Gastrocnemius medialis (tissue), 4 donors: ENCODE results near the gene MPC1. TPM values are rescaled to one million over a fixed set of nuclear protein-coding genes. Genes with fewer than 3 reads are reported as not detected.
"Not testable (repeated sequence)": the region's sequence is repeated elsewhere in the genome, so short reads cannot be mapped to it uniquely, and the experiment has no call there.

Source experiments
- ATAC-seq, 2 donors: fragments of 150-250 bp; one replicate each; pipeline ENCODE4 v1.9.1; 2016
- DNase-seq, 2 donors: peaks; one replicate each; pipeline ENCODE4 v3.0.0-alpha.2; 2019
- H3K27ac ChIP-seq, 4 donors: fragments of 200-600 bp; sonication (generic); 1 replicate in 1 of 4; 2 replicates in 3 of 4; pipeline ENCODE4 v1.5.1; 2016 to 2018; ENCODE audit warnings: mild to moderate bottlenecking in 2 of 4, moderate library complexity in 1 of 4
- H3K27me3 ChIP-seq, 3 donors: fragments of 200-600 bp; sonication (generic) in 2 of 3; 1 replicate in 1 of 3; 2 replicates in 2 of 3; pipeline versions ENCODE4 v1.5.1 to v1.6.0; 2016 to 2019; ENCODE audit warnings: mild to moderate bottlenecking in 1 of 3, moderate library complexity in 1 of 3
- H3K36me3 ChIP-seq, 2 donors: fragments of 200-600 bp; sonication (generic) in 1 of 2; one replicate each; pipeline ENCODE4 v1.5.1; 2017 to 2018
- H3K4me1 ChIP-seq, 2 donors: fragments of 200-600 bp; sonication (generic) in 1 of 2; one replicate each; pipeline ENCODE4 v1.5.1; 2016 to 2017; ENCODE audit warnings: mild to moderate bottlenecking in 2 of 2
- H3K4me3 ChIP-seq, 4 donors: fragments of 200-600 bp; sonication (generic) in 3 of 4; 1 replicate in 1 of 4; 2 replicates in 3 of 4; pipeline ENCODE4 v1.5.1; 2016 to 2019; ENCODE audit warnings: mild to moderate bottlenecking in 2 of 4
- H3K9me3 ChIP-seq, 3 donors: fragments of 200-600 bp; sonication (generic) in 2 of 3; 1 replicate in 1 of 3; 2 replicates in 2 of 3; pipeline ENCODE4 v1.5.1; 2016 to 2019
- POLR2A ChIP-seq, 2 donors: fragments of 450-650 bp; IDR thresholded peaks; one replicate each; pipeline ENCODE4 v1.6.1; 2017; ENCODE audit warnings: antibody characterized with exemption in 2 of 2, mild to moderate bottlenecking in 2 of 2, moderate library complexity in 2 of 2
- in situ Hi-C, 4 donors: fragments of 200-750 bp; cut with MboI; loops; one replicate each; pipeline versions ENCODE4 v1.15.0 to v1.8.0; 2017; ENCODE audit warnings: low sequenced_read_pairs in 4 of 4
- intact Hi-C: fragments of 100-400 bp; cut with DNase I; formaldehyde crosslinking; loops from one replicate; pipeline ENCODE4 v1.15.1; 2023; ENCODE audit warnings: low total_unique reads
- total RNA-seq, 4 donors: library from RNA; depleted of rRNA; stranded (reverse); fragments of >200 nt; gene quantifications; one replicate each; pipeline versions ENCODE4 v1.1.0 to v1.2.3, GENCODE V29; 2016
- TF ChIP-seq, protein P1 (sequence below), 5 experiments: fragments of 450-650 bp in 3 of 5; fragments of 200-600 bp in 2 of 5; sonication (generic) in 2 of 5; IDR thresholded peaks in 4 of 5; conservative IDR thresholded peaks in 1 of 5; 1 replicate in 4 of 5; 2 replicates in 1 of 5; pipeline ENCODE4 v1.5.1; 2016 to 2019; ENCODE audit warnings: antibody characterized with exemption in 5 of 5, mild to moderate bottlenecking in 3 of 5, moderate library complexity in 3 of 5

The MPC1 gene
- total RNA-seq, 4 donors from 2014 or later, result 75.0 to 127 (median 97.4) TPM

DNA sequence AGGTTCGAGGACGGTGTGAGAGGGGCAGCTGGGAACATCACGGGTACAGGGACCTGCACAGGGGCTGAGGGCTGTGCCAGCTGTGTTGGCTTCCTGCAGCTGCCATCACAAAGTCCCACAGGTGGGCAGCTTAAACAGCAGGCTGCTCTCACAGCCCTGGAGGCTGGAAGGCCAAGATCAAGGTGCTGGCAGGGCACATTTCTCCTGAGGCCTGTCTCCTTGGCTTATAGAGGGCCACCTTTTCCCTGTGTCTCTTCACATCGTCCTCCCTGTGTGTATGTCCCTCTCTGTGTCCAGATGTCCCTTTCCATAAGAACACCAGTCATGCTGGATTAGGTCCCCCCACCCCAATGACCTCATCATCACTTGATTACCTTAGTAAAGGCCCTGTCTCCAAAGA lies 15.1 kb upstream of the MPC1 start:
- intact Hi-C loops, result no loop called here
- DNase-seq (no peak), ATAC-seq (no peak)
- no peaks in the 10 kb centered on the region for H3K36me3 ChIP-seq
- no peaks in the 10 kb centered on the region for H3K9me3 ChIP-seq
- H3K4me3 ChIP-seq, result no peak overlapping the region
- peaks cover 4 to 7% of the 10 kb centered on the region in 2 donors for H3K4me1 ChIP-seq
- H3K27ac ChIP-seq, result no peak overlapping the region
- TF ChIP-seq, protein P1, sequence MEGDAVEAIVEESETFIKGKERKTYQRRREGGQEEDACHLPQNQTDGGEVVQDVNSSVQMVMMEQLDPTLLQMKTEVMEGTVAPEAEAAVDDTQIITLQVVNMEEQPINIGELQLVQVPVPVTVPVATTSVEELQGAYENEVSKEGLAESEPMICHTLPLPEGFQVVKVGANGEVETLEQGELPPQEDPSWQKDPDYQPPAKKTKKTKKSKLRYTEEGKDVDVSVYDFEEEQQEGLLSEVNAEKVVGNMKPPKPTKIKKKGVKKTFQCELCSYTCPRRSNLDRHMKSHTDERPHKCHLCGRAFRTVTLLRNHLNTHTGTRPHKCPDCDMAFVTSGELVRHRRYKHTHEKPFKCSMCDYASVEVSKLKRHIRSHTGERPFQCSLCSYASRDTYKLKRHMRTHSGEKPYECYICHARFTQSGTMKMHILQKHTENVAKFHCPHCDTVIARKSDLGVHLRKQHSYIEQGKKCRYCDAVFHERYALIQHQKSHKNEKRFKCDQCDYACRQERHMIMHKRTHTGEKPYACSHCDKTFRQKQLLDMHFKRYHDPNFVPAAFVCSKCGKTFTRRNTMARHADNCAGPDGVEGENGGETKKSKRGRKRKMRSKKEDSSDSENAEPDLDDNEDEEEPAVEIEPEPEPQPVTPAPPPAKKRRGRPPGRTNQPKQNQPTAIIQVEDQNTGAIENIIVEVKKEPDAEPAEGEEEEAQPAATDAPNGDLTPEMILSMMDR (IDR thresholded peaks at IDR 0.05 in 4 of 5, conservative IDR thresholded peaks at IDR 0.05 in 1 of 5), result no peak
- no peak for TF ChIP-seq POLR2A (IDR thresholded peaks at IDR 0.05)
- H3K27me3 ChIP-seq, result no peaks in the 10 kb centered on the region
- in situ Hi-C loops, result no loop called here

DNA sequence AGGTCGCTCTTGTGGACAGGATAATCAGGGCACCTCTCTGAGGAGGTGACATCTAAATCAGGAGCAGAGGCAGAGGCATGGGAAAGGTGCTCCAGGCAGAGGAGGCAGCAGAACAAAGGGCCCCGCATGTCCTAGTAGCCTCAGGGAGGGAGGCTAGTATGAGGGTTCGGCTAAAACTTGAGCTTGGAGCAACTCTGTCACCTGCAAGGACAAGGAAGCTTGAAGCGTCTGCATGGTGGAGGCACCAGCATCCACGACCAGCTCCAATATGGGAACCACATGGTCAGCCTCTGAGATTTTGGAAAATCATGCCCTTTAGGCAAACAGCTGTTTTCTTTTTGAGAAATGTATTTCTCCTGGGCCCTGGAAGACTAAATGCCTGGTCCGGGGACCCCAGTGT lies 13.0 kb upstream of the MPC1 start:
- in situ Hi-C loops, result no loop called here
- TF ChIP-seq POLR2A (IDR thresholded peaks at IDR 0.05), result no peak
- TF ChIP-seq, protein P1 (IDR thresholded peaks at IDR 0.05 in 4 of 5, conservative IDR thresholded peaks at IDR 0.05 in 1 of 5), result no peak
- no peaks in the 10 kb centered on the region for H3K9me3 ChIP-seq
- H3K4me3 ChIP-seq, result no peak overlapping the region
- intact Hi-C loops, result no loop called here
- H3K27ac ChIP-seq, result no peak overlapping the region
- no peak for DNase-seq
- peaks cover 4 to 7% of the 10 kb centered on the region in 2 donors for H3K4me1 ChIP-seq
- ATAC-seq, result no peak
- no peaks in the 10 kb centered on the region for H3K36me3 ChIP-seq
- H3K27me3 ChIP-seq, result no peaks in the 10 kb centered on the region

DNA sequence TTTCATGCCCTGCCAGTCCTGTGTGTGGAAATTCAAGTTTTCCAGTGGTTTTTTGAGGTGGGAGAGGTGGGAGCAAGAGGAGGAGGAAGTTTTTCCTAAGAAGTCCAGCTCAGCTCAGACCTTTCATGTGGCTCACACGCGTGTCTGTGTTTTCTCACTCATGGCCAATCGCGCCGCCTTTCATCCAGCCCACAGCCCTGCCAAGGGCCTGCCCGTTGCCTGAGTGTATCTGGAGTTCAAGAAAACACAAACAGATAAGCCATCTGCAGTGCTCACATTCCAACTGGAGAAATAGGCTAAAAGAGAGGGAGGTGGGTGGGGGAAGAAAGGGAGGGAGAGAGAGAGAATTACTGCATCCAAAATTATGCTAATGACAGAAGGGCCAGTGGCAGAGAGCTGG lies 12.6 kb upstream of the MPC1 start:
- in situ Hi-C loops, result no loop called here
- H3K27me3 ChIP-seq, result no peaks in the 10 kb centered on the region
- ATAC-seq (no peak), DNase-seq (no peak)
- no peak overlapping the region for H3K27ac ChIP-seq
- no peaks in the 10 kb centered on the region for H3K36me3 ChIP-seq
- TF ChIP-seq POLR2A (IDR thresholded peaks at IDR 0.05), result no peak
- TF ChIP-seq, protein P1 (IDR thresholded peaks at IDR 0.05 in 4 of 5, conservative IDR thresholded peaks at IDR 0.05 in 1 of 5), result no peak
- H3K4me3 ChIP-seq, result no peak overlapping the region
- H3K4me1 ChIP-seq, result peaks cover 4 to 7% of the 10 kb centered on the region in 2 donors
- H3K9me3 ChIP-seq, result no peaks in the 10 kb centered on the region
- intact Hi-C loops, result no loop called here

DNA sequence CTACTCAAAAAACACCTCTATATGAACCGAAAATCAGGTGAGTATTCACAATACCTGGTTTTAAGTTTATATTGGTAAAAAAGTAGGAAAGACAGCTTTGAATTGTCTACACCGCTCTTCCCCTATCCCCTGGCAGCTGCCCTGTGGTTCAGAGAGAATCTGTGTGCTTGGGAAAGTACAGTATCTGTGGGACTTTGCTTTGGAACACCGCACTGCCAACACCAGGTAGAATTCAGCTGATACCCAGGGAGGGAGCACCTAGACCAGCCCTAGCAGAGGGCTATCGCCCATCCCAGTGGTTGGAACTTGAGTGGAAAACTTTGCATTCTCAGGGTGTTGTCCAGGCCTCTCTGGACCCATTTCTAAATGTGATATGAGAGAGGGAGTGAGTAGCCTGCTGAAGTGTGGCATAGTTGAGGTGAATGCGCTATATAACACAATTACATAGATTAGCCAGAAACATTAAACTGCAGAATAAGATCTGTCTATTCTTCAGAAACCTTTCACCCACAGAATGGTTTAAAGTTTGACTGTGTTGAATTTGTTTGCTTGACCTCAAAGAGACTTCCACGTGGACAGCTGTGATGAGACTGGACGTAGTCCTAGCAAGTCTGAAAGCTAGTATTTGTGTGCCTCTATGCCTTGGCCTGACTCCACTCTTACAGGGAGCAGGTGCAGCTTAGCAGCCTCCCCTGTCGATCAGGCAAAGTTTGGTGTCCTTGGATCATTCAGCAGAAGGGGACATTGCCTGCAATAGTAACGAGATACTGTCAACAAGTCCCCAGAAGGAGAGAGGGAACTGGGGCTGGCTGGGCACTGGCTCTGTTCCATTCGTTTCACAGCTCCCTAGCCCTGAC lies 11.5 kb upstream of the MPC1 start:
- H3K27ac ChIP-seq, result peak overlapping the region in 2 of 4 donors; percentile 14 to 24
- in situ Hi-C loops, result no loop called here
- H3K4me1 ChIP-seq, result peaks cover 4 to 7% of the 10 kb centered on the region in 2 donors
- no peaks in the 10 kb centered on the region for H3K9me3 ChIP-seq
- DNase-seq (no peak), ATAC-seq (peak; percentile 70 to 74)
- no peaks in the 10 kb centered on the region for H3K36me3 ChIP-seq
- intact Hi-C loops, result no loop called here
- no peak overlapping the region for H3K4me3 ChIP-seq
- no peaks in the 10 kb centered on the region for H3K27me3 ChIP-seq
- TF ChIP-seq, protein P1 (IDR thresholded peaks at IDR 0.05 in 4 of 5, conservative IDR thresholded peaks at IDR 0.05 in 1 of 5), result no peak

DNA sequence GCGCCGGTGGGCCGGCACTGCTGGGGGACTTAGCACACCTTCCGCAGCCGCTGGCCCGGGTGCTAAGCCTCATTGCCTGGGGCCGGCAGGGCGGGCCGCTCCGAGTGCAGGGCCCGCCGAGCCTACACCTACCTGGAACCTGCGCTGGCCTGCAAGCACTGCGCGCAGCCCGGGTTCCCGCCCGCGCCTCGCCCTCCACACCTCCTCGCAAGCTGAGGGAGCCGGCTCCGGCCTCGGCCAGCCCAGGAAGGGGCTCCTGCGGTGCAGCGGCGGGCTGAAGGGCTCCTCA lies 10.7 kb upstream of the MPC1 start:
- in situ Hi-C loops, result no loop called here
- H3K9me3 ChIP-seq, result no peaks in the 10 kb centered on the region
- H3K4me3 ChIP-seq, result no peak overlapping the region
- ATAC-seq (no peak), DNase-seq (no peak)
- H3K27ac ChIP-seq, result no peak overlapping the region
- TF ChIP-seq, protein P1 (IDR thresholded peaks at IDR 0.05 in 4 of 5, conservative IDR thresholded peaks at IDR 0.05 in 1 of 5), result no peak
- no peak for TF ChIP-seq POLR2A (IDR thresholded peaks at IDR 0.05)
- intact Hi-C loops, result no loop called here
- H3K36me3 ChIP-seq, result no peaks in the 10 kb centered on the region
- H3K27me3 ChIP-seq, result no peaks in the 10 kb centered on the region
- H3K4me1 ChIP-seq, result peaks cover 4 to 7% of the 10 kb centered on the region in 2 donors

DNA sequence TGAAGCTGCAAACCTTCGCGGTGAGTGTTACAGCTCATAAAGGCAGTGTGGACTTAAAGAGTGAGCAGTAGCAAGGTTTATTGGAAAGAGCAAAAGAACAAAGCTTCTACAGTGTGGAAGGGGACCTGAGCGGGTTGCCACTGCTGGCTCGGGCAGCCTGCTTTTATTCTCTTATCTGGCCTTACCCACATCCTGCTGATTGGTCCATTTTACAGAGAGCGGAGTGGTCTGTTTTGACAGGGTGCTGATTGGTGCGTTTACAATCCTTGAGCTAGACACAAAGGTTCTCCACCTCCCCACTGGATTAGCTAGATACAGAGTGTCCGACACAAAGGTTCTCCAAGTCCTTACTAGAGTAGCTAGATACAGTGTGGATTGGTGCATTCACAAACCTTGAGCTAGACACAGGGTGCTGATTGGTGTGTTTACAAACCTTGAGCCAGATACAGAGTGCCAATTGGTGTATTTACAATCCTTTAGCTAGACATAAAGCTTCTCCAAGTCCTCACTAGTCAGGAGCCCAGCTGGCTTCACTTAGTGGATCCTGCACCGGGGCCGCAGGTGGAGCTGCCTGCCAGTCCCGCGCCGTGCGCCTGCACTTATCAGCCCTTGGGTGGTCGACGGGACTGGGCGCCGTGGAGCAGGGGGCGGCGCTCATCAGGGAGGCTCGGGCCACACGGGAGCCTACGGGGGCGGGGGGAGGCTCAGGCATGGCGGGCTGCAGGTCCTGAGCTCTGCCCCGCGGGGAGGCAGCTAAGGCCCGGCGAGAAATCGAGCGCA lies 10.2 kb upstream of the MPC1 start:
- H3K36me3 ChIP-seq, DNase-seq, H3K4me1 ChIP-seq, H3K27me3 ChIP-seq, H3K9me3 ChIP-seq, H3K4me3 ChIP-seq, H3K27ac ChIP-seq, ATAC-seq, in situ Hi-C loops, intact Hi-C loops: not testable (repeated sequence)
